ENCODE data around the gene MPP7.

Gene MPP7

GRCh38 chr10:28304032-28304571, 1.2 kb upstream of the MPP7 start:
- FAIRE-seq: no peak

GRCh38 chr10:28302012-28302637, 739 bp downstream of the MPP7 start:
- FAIRE-seq: no peak

GRCh38 chr10:28300027-28300426, 2.8 kb downstream of the MPP7 start:
- no peak for FAIRE-seq

- no peak for FAIRE-seq
Observed at GRCh38 chr10:28298951-28299350, 3.9 kb downstream of the MPP7 start.

- no peak for FAIRE-seq
Observed at GRCh38 chr10:28296023-28296422, 6.8 kb downstream of the MPP7 start.

GRCh38 chr10:28295336-28295735, 7.5 kb downstream of the MPP7 start:
- FAIRE-seq: no peak

- FAIRE-seq: no peak
Observed at GRCh38 chr10:28294809-28295208, 8.1 kb downstream of the MPP7 start.

- no peak for FAIRE-seq
Observed at GRCh38 chr10:28294169-28294532, 8.7 kb downstream of the MPP7 start.

- FAIRE-seq: no peak
Observed at GRCh38 chr10:28293236-28294168, 9.4 kb downstream of the MPP7 start.

- no peak for FAIRE-seq
Observed at GRCh38 chr10:28291881-28292297, 11.0 kb downstream of the MPP7 start.

- FAIRE-seq: no peak
Observed at GRCh38 chr10:28285816-28286215, 17.0 kb downstream of the MPP7 start.

- FAIRE-seq: no peak
Observed at GRCh38 chr10:28284126-28284525, 18.7 kb downstream of the MPP7 start.

GRCh38 chr10:28283251-28283650, 19.6 kb downstream of the MPP7 start:
- no peak for FAIRE-seq

GRCh38 chr10:28282336-28282735, 20.5 kb downstream of the MPP7 start:
- no peak for FAIRE-seq

GRCh38 chr10:28281726-28282315, 21.0 kb downstream of the MPP7 start:
- FAIRE-seq: no peak

GRCh38 chr10:28280652-28281051, 22.2 kb downstream of the MPP7 start:
- no peak for FAIRE-seq

GRCh38 chr10:28279878-28280277, 23.0 kb downstream of the MPP7 start:
- no peak for FAIRE-seq

GRCh38 chr10:28278842-28279241, 24.0 kb downstream of the MPP7 start:
- FAIRE-seq: no peak

- no peak for FAIRE-seq
Observed at GRCh38 chr10:28276384-28276783, 26.5 kb downstream of the MPP7 start.

GRCh38 chr10:28274475-28274874, 28.4 kb downstream of the MPP7 start:
- no peak for FAIRE-seq

GRCh38 chr10:28273343-28273742, 29.5 kb downstream of the MPP7 start:
- FAIRE-seq: no peak

- FAIRE-seq: no peak
Observed at GRCh38 chr10:28269842-28270456, 32.9 kb downstream of the MPP7 start.
